ENCODE measurements around the gene NUDT8. TPM values are rescaled to one million over a fixed set of nuclear protein-coding genes. Genes with fewer than 3 reads are reported as not detected.

NUDT8 gene
- total and polyA plus RNA-seq, 9 of the 15 experiments (the other 6 are each of a cell fraction or from before 2014, with no cell fraction given): 0.23 to 27.8 (median 5.0) TPM

GRCh38 chr11:67629386-67630227 lies at the start of gene NUDT8 (continued):
- TF ChIP-seq ASH1L (IDR thresholded peaks at IDR 0.05; ENCODE audit: borderline replicate concordance, low read depth, partially characterized antibody): no peak
- TF ChIP-seq CTBP1 (IDR thresholded peaks at IDR 0.05; ENCODE audit: borderline replicate concordance): peak; percentile 82
- TF ChIP-seq E2F3 (CRISPR knock-in tag; IDR thresholded peaks at IDR 0.05): peak; percentile 85; the same call in 1 of the 2 replicates
- TF ChIP-seq HDAC3 (IDR thresholded peaks at IDR 0.05; ENCODE audit: borderline replicate concordance, partially characterized antibody): no peak
- peak; percentile 96 for TF ChIP-seq PREB (CRISPR knock-in tag; IDR thresholded peaks at IDR 0.05)
- TF ChIP-seq ZNF134 (CRISPR knock-in tag; conservative IDR thresholded peaks at IDR 0.05): no peak
- TF ChIP-seq MTA1 (IDR thresholded peaks at IDR 0.05; ENCODE audit: borderline replicate concordance): no peak
- TF ChIP-seq CBX5 (IDR thresholded peaks at IDR 0.05; ENCODE audit: borderline replicate concordance, low read depth): no peak
- TF ChIP-seq CTCF (IDR thresholded peaks at IDR 0.05 in 2 of 3, conservative IDR thresholded peaks at IDR 0.05 in 1 of 3; ENCODE audit: insufficient read depth in 2 of 3, low read depth in 1 of 3, low read length in 3 of 3): peak; percentile 91 to 94 (median 93); a peak in 5 of 6 replicates
- no peak for TF ChIP-seq ZC3H4 (CRISPR knock-in tag; IDR thresholded peaks at IDR 0.05; ENCODE audit: borderline replicate concordance)
- peak; percentile 67 for TF ChIP-seq ZEB2 (IDR thresholded peaks at IDR 0.05)
- no peak; the same call in 1 of the 2 replicates for TF ChIP-seq DMBX1 (CRISPR knock-in tag; IDR thresholded peaks at IDR 0.05; ENCODE audit: borderline replicate concordance)
- peak; percentile 36; the same call in 1 of the 2 replicates for TF ChIP-seq FOSL1 (tag; conservative IDR thresholded peaks at IDR 0.05)
- no peak for TF ChIP-seq KAT2B (IDR thresholded peaks at IDR 0.05; ENCODE audit: low read depth, low read length)
- no peak for TF ChIP-seq ZNF140 (CRISPR knock-in tag; IDR thresholded peaks at IDR 0.05)
- TF ChIP-seq TFAP4 (CRISPR knock-in tag; IDR thresholded peaks at IDR 0.05; ENCODE audit: borderline replicate concordance): peak; percentile 84
- TF ChIP-seq HBP1 (CRISPR knock-in tag; IDR thresholded peaks at IDR 0.05): no peak
- TF ChIP-seq SREBF1 (IDR thresholded peaks at IDR 0.05; ENCODE audit: borderline replicate concordance, low read depth, low read length): no peak
- no peak for TF ChIP-seq NCOA1 (IDR thresholded peaks at IDR 0.05; ENCODE audit: low read depth)
- TF ChIP-seq ZNF79 (CRISPR knock-in tag; IDR thresholded peaks at IDR 0.05; ENCODE audit: low read depth): no peak
- no peak for TF ChIP-seq TCF7L2 (IDR thresholded peaks at IDR 0.05; ENCODE audit: low read depth, low read length)

All from K562 (cell line).